Ascending aorta (tissue), 2 donors: ENCODE data around the gene RBM43. TPM values are rescaled to one million over a fixed set of nuclear protein-coding genes. Genes with fewer than 3 reads are reported as not detected.
A peak's percentile ranks its signal among the peaks of the same experiment; 100 is the strongest.

Source experiments
- DNase-seq, 2 donors: peaks; one replicate each; pipeline ENCODE4 v3.0.0-alpha.2; 2019; ENCODE audit warnings: low spot score in 2 of 2
- H3K27ac ChIP-seq, 2 donors: fragments of 200-600 bp; sonication (generic); one replicate each; pipeline ENCODE4 v1.5.1; 2016 to 2017; ENCODE audit warnings: mild to moderate bottlenecking in 1 of 2
- H3K27me3 ChIP-seq: fragments of 200-600 bp; sonication (generic); one replicate; pipeline ENCODE4 v1.5.1; 2017
- H3K36me3 ChIP-seq, 2 donors: fragments of 200-600 bp; sonication (generic); one replicate each; pipeline ENCODE4 v1.5.1; 2016
- H3K4me1 ChIP-seq, 2 donors: fragments of 200-600 bp; sonication (generic); one replicate each; pipeline ENCODE4 v1.5.1; 2016 to 2017; ENCODE audit warnings: mild to moderate bottlenecking in 1 of 2
- H3K4me3 ChIP-seq, 2 donors: fragments of 200-600 bp; sonication (generic); one replicate each; pipeline ENCODE4 v1.5.1; 2016 to 2017; ENCODE audit warnings: mild to moderate bottlenecking in 1 of 2
- H3K9me3 ChIP-seq, 2 donors: fragments of 200-600 bp; sonication (generic); one replicate each; pipeline ENCODE4 v1.5.1; 2016
- CTCF ChIP-seq, 3 experiments: fragments of 200-600 bp in 2 of 3; fragments of 450-650 bp in 1 of 3; sonication (generic) in 2 of 3; IDR thresholded peaks; one replicate each; pipeline ENCODE4 v1.5.1; 2016 to 2019; ENCODE audit warnings: antibody characterized with exemption in 3 of 3, mild to moderate bottlenecking in 1 of 3, moderate library complexity in 1 of 3
- intact Hi-C: fragments of 100-400 bp; cut with DNase I; formaldehyde crosslinking; loops from one replicate; pipeline ENCODE4 v1.15.1; 2023
- total RNA-seq: library from RNA; depleted of rRNA; stranded (reverse); fragments of >200 nt; gene quantifications from one replicate; pipeline ENCODE4 v1.1.0, GENCODE V29; 2016

The RBM43 gene
- total RNA-seq, 1 donor from 2014 or later = 0.96 TPM

- H3K36me3 ChIP-seq = no peaks in the 10 kb centered on the region
- intact Hi-C loops = loop anchor here (1.0 to 2.0 kb wide), 2 partner anchors 29 to 121 kb away; partner anchors contain the start of gene RBM43
- H3K27me3 ChIP-seq = no peaks in the 10 kb centered on the region
- no peaks in the 10 kb centered on the region for H3K4me1 ChIP-seq
- peak overlapping the region; percentile 73 to 74 for H3K4me3 ChIP-seq
- no peaks in the 10 kb centered on the region for H3K9me3 ChIP-seq
- TF ChIP-seq CTCF (IDR thresholded peaks at IDR 0.05) = no peak
- peak overlapping the region; percentile 89 to 93 for H3K27ac ChIP-seq
- DNase-seq = no peak
Observed at GRCh38 chr2:151289972-151290866, 28.6 kb upstream of the RBM43 start.

- H3K4me1 ChIP-seq = no peaks in the 10 kb centered on the region
- no peaks in the 10 kb centered on the region for H3K9me3 ChIP-seq
- no peak for DNase-seq
- no peak for TF ChIP-seq CTCF (IDR thresholded peaks at IDR 0.05)
- no peak overlapping the region for H3K27ac ChIP-seq
- intact Hi-C loops = no loop called here
- H3K4me3 ChIP-seq = peak overlapping the region in 1 of 2 donors; percentile 74
- no peaks in the 10 kb centered on the region for H3K27me3 ChIP-seq
- no peaks in the 10 kb centered on the region for H3K36me3 ChIP-seq
Observed at GRCh38 chr2:151287513-151288250, 26.0 kb upstream of the RBM43 start.

- intact Hi-C loops = no loop called here
- no peak for DNase-seq
- Histone ChIP-seq H3K27me3 (no peaks in the 10 kb centered on the region), H3K27ac (no peak overlapping the region), H3K9me3 (no peaks in the 10 kb centered on the region), H3K4me1 (no peaks in the 10 kb centered on the region), H3K4me3 (no peak overlapping the region), H3K36me3 (peaks cover 0 to 19% of the 10 kb centered on the region in 2 donors)
- no peak for TF ChIP-seq CTCF (IDR thresholded peaks at IDR 0.05)
Observed at GRCh38 chr2:151282401-151282800, 20.7 kb upstream of the RBM43 start.

- no peak for TF ChIP-seq CTCF (IDR thresholded peaks at IDR 0.05)
Observed at GRCh38 chr2:151280271-151280670, 18.6 kb upstream of the RBM43 start.

GRCh38 chr2:151278487-151278886 is 16.8 kb upstream of the RBM43 start:
- Histone ChIP-seq H3K27me3 (no peaks in the 10 kb centered on the region), H3K36me3 (peaks cover 3 to 28% of the 10 kb centered on the region in 2 donors)
- no peak for TF ChIP-seq CTCF (IDR thresholded peaks at IDR 0.05)

More at GRCh38 chr2:151280271-151280670, 18.6 kb upstream of the RBM43 start:
- peaks cover 0 to 28% of the 10 kb centered on the region in 2 donors for H3K36me3 ChIP-seq
- H3K27ac ChIP-seq = no peak overlapping the region
- H3K9me3 ChIP-seq = no peaks in the 10 kb centered on the region
- no peak overlapping the region for H3K4me3 ChIP-seq
- H3K27me3 ChIP-seq = no peaks in the 10 kb centered on the region
- no peaks in the 10 kb centered on the region for H3K4me1 ChIP-seq
- intact Hi-C loops = no loop called here
- DNase-seq = no peak

More at GRCh38 chr2:151278487-151278886, 16.8 kb upstream of the RBM43 start:
- Histone ChIP-seq H3K4me3 (no peak overlapping the region), H3K4me1 (no peaks in the 10 kb centered on the region), H3K9me3 (no peaks in the 10 kb centered on the region), H3K27ac (no peak overlapping the region)
- no peak for DNase-seq
- intact Hi-C loops = no loop called here
